RWPE2 (cell line): ENCODE results near the gene UBE3B.

ENCODE experiments used
- ATAC-seq: fragments of 200-7000 bp; cut with Tn5 transposase; 3 replicates; pipeline ENCODE4 v1.9.1; 2021; ENCODE audit warnings: low read depth
- DNase-seq: peaks from one replicate; pipeline ENCODE4 v3.0.0-alpha.2; 2020; ENCODE audit warnings: low spot score
- H3K27ac ChIP-seq: fragments of 450-650 bp; 2 replicates; pipeline ENCODE4 v1.5.1; 2017; ENCODE audit warnings: mild to moderate bottlenecking; ENCODE audit not compliant: poor library complexity, severe bottlenecking
- H3K27me3 ChIP-seq: fragments of 250-450 bp; sonication (Bioruptor Pico); 2 replicates; pipeline ENCODE4 v1.5.1; 2021; ENCODE audit warnings: mild to moderate bottlenecking, moderate library complexity; ENCODE audit not compliant: insufficient read depth, poor library complexity, severe bottlenecking
- H3K36me3 ChIP-seq: fragments of 250-450 bp; sonication (Bioruptor Pico); 2 replicates; pipeline ENCODE4 v1.5.1; 2020; ENCODE audit warnings: low read depth, mild to moderate bottlenecking, moderate library complexity
- H3K4me1 ChIP-seq: fragments of 250-450 bp; sonication (Bioruptor Pico); 2 replicates; pipeline ENCODE4 v1.5.1; 2021; ENCODE audit warnings: mild to moderate bottlenecking, moderate library complexity; ENCODE audit not compliant: insufficient read depth, poor library complexity, severe bottlenecking
- H3K4me3 ChIP-seq: fragments of 250-450 bp; sonication (Bioruptor Pico); 2 replicates; pipeline ENCODE4 v1.5.1; 2021; ENCODE audit warnings: mild to moderate bottlenecking, moderate library complexity; ENCODE audit not compliant: severe bottlenecking
- H3K9me3 ChIP-seq: fragments of 250-450 bp; sonication (Bioruptor Pico); 2 replicates; pipeline ENCODE4 v1.5.1; 2021; ENCODE audit warnings: mild to moderate bottlenecking, moderate library complexity; ENCODE audit not compliant: severe bottlenecking
- TF ChIP-seq, protein P1 (sequence below): fragments of 450-650 bp; IDR thresholded peaks from one replicate; pipeline ENCODE4 v1.5.1; 2017; ENCODE audit warnings: mild to moderate bottlenecking, moderate library complexity; ENCODE audit not compliant: poor library complexity, severe bottlenecking

Gene UBE3B

GRCh38 chr12:109566424-109566823, 89.0 kb downstream of the UBE3B start:
- ATAC-seq, result 0 out of 3 replicates have a peak, but pooled peaks have one; percentile 25
- DNase-seq, result no peak
- Histone ChIP-seq H3K4me1 (no peaks in the 10 kb centered on the region), H3K36me3 (peaks cover 66% of the 10 kb centered on the region), H3K27me3 (no peaks in the 10 kb centered on the region), H3K4me3 (no peak overlapping the region), H3K27ac (no peak overlapping the region), H3K9me3 (no peaks in the 10 kb centered on the region)
- TF ChIP-seq, protein P1, sequence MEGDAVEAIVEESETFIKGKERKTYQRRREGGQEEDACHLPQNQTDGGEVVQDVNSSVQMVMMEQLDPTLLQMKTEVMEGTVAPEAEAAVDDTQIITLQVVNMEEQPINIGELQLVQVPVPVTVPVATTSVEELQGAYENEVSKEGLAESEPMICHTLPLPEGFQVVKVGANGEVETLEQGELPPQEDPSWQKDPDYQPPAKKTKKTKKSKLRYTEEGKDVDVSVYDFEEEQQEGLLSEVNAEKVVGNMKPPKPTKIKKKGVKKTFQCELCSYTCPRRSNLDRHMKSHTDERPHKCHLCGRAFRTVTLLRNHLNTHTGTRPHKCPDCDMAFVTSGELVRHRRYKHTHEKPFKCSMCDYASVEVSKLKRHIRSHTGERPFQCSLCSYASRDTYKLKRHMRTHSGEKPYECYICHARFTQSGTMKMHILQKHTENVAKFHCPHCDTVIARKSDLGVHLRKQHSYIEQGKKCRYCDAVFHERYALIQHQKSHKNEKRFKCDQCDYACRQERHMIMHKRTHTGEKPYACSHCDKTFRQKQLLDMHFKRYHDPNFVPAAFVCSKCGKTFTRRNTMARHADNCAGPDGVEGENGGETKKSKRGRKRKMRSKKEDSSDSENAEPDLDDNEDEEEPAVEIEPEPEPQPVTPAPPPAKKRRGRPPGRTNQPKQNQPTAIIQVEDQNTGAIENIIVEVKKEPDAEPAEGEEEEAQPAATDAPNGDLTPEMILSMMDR, result no peak

GRCh38 chr12:109567296-109567695, 89.9 kb downstream of the UBE3B start:
- no peaks in the 10 kb centered on the region for H3K9me3 ChIP-seq
- H3K27me3 ChIP-seq, result no peaks in the 10 kb centered on the region
- H3K4me1 ChIP-seq, result no peaks in the 10 kb centered on the region
- TF ChIP-seq, protein P1, result no peak
- DNase-seq, result no peak
- H3K36me3 ChIP-seq, result peaks cover 73% of the 10 kb centered on the region
- no peak for ATAC-seq
- no peak overlapping the region for H3K4me3 ChIP-seq
- H3K27ac ChIP-seq, result no peak overlapping the region

GRCh38 chr12:109567967-109568366, 90.5 kb downstream of the UBE3B start:
- DNase-seq, result no peak
- Histone ChIP-seq H3K4me3 (no peak overlapping the region), H3K4me1 (peaks cover 4% of the 10 kb centered on the region), H3K36me3 (peaks cover 73% of the 10 kb centered on the region), H3K27ac (no peak overlapping the region), H3K27me3 (no peaks in the 10 kb centered on the region), H3K9me3 (no peaks in the 10 kb centered on the region)
- ATAC-seq, result no peak
- TF ChIP-seq, protein P1, result no peak

GRCh38 chr12:109568486-109568885, 91.1 kb downstream of the UBE3B start:
- no peaks in the 10 kb centered on the region for H3K27me3 ChIP-seq
- TF ChIP-seq, protein P1, result no peak
- H3K4me1 ChIP-seq, result peaks cover 4% of the 10 kb centered on the region
- H3K36me3 ChIP-seq, result peaks cover 73% of the 10 kb centered on the region
- DNase-seq, result no peak
- H3K27ac ChIP-seq, result no peak overlapping the region
- no peaks in the 10 kb centered on the region for H3K9me3 ChIP-seq
- ATAC-seq, result no peak
- no peak overlapping the region for H3K4me3 ChIP-seq

DNA sequence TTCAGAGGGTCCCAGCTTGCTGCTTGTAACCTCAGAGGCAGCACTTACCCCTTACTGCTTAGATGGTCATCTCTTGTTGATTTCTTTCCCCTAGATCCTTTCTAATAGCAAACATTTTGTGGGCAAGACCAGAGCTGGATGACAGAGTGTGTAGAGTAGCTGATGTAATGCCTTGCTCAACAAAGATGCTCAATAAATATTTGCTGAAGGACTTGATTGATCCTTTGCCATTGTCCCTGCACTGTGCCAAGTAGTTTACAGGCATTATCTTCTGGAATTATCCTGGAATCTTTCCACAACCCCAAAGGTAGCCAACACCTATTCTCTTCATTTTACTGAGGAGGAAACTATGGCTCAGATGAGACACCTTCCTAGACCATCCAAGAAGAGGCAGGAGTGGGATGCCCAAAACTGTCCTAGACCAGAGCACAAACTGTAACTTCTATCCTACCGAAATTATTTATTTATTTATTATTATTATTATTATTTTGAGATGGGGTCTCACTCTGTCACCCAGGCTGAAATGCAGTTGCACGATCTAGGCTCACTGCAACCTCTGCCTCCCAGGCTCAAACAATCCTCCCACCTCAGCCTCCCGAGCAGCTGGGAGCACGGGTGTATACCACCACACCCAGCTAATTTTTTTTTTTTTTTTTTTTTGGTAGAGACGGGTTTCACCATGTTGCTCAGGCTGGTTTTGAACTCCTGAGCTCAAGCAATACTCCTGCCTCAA, 94.5 kb downstream of the UBE3B start:
- ATAC-seq (no peak), DNase-seq (no peak)
- Histone ChIP-seq H3K4me3 (no peak overlapping the region), H3K27me3 (no peaks in the 10 kb centered on the region), H3K36me3 (peaks cover 78% of the 10 kb centered on the region), H3K9me3 (no peaks in the 10 kb centered on the region), H3K27ac (peak overlapping the region; percentile 55), H3K4me1 (peaks cover 10% of the 10 kb centered on the region)
- TF ChIP-seq, protein P1, result no peak
